Medulla oblongata (tissue), 1 donor: Measurements from ENCODE around the gene XAB2.

ENCODE experiments used
- DNase-seq: peaks from one replicate; pipeline ENCODE4 v3.0.0-alpha.2; 2015; ENCODE audit errors: extremely low spot score

Gene XAB2

DNA sequence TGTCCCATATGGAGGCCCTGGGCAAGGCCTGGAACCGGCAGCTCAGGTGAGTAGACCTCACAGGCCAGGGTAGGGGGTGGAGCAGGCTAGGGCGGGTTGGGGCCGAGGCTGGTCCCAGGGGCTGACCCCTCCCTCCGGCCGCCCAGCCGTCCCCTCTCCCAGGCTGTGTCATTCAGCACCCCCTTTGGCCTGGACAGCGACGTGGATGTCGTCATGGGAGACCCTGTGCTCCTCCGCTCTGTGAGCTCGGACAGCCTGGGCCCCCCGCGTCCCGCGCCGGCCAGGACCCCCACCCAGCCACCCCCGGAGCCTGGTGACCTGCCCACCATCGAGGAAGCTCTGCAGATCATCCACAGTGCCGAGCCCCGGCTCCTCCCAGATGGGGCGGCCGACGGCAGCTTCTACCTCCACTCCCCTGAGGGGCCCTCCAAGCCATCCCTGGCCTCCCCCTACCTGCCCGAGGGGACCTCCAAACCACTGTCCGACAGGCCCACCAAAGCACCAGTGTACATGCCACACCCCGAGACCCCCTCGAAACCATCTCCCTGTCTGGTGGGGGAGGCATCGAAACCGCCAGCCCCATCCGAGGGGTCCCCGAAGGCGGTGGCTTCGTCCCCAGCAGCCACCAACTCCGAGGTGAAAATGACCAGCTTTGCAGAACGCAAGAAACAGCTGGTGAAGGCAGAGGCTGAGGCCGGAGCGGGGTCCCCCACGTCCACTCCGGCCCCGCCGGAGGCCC, 17.6 kb downstream of the XAB2 start:
- DNase-seq, result no peak

DNA sequence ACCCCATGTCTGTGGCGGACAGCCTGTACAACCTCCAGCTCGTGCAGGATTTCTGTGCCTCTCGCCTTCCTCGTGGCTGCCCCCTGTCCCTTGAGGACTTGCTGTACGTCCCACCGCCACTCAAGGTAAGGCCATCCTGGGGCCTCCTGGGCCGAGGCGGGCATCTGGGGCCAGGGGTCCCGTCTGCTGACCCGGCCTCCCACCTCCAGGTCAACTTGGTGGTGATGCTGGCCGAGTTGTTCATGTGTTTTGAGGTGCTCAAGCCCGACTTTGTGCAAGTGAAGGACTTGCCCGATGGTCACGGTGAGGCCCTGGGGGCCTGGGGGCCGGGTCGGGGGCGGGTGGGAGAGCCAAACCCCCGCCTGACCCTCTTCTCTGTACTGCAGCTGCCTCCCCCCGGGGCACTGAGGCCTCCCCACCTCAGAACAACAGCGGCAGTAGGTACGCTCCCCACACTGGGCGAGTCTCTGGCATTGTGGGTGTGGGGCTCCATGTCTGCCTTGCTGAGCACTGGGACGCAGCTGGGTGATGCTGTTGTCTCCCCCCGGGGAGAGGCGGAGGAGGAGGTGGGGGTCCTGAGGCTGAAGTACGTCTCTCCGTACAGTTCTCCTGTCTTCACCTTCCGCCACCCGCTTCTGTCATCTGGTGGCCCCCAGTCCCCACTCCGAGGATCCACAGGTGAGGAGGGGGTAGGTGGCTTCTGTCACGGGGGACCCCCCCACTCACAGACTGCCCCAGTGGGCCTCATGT, 18.7 kb downstream of the XAB2 start:
- no peak for DNase-seq

DNA sequence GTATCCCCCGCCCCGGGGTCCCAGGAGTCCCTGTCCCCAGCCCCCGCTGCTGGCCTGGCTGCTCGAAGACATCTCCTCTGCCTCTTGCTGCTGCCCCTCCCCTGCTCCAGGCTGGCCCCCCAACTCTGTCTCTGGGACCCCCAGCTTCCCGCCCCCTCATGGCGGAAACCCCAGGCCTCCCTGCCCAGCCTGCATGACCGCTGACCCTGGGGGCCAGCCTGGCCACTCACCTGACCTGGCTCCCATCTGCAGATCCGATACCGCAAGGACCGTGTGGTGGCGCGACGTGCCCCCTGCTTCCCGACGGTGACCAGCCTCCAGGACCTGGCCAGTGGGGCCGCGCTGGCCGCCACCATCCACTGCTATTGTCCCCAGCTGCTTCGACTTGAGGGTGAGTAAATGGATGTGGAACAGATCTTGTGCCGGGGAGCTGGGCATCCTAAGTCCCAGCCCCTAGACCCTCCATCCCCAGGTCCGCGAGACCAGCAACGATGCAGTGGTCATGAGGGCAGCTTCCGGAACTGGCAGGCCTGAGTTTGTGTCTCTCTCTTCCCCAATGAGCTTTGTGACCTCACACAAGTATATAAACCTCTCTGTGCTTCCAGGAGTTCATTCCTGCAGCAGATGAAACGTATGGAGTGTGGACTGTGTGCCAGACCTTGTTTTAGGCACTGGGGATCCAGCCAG, 21.3 kb downstream of the XAB2 start:
- no peak for DNase-seq

DNA sequence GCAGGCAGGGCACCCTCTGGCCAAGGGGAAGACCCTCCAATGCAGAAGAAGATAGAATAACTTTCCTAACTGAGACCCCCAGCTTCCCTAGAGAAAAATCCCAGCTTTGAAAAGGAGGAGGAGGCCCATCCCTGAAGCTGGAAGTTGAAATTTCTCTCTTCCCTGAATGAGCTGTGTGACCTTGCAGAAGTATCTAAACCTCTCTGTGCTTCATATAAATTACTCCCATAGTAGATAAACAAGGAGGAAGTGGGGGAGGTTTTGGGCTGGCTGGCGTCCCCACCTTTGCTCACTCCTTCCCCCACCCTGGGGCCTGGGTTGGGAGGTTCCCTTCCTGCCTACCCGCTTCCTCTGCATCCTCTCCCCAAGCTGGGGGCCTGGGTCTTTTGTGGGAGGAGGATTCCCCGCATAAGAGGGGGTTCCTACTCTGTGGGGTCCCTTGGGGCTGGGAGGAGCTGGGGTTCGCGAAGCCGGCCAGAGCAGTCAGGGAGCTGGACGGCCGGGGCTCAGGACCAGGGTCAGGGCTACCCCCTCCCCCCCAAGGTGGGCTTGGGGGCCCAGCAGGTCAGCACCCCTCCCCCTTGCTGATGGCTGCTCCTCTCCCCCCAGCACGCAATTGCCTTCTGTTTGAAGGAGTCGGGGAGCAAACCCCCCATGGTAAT, 22.0 kb downstream of the XAB2 start:
- no peak for DNase-seq

DNA sequence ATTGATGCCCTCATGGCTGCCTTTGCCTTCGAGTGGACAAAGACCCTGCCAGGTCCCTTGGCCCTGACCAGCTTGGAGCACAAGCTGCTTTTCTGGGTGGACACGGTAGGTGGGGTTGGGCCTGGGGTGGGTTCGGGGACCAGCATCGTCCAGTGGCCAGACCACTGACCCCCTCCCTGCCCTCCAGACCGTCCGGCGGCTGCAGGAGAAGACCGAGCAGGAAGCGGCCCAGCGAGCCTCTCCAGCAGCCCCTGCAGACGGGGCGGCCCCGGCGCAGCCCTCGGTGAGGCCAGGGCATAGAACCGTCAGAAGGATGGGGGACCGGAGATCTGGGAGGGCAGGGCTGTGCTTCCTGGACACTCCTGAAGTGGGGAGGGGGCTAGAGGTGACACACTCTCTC, 23.1 kb downstream of the XAB2 start:
- no peak for DNase-seq

DNA sequence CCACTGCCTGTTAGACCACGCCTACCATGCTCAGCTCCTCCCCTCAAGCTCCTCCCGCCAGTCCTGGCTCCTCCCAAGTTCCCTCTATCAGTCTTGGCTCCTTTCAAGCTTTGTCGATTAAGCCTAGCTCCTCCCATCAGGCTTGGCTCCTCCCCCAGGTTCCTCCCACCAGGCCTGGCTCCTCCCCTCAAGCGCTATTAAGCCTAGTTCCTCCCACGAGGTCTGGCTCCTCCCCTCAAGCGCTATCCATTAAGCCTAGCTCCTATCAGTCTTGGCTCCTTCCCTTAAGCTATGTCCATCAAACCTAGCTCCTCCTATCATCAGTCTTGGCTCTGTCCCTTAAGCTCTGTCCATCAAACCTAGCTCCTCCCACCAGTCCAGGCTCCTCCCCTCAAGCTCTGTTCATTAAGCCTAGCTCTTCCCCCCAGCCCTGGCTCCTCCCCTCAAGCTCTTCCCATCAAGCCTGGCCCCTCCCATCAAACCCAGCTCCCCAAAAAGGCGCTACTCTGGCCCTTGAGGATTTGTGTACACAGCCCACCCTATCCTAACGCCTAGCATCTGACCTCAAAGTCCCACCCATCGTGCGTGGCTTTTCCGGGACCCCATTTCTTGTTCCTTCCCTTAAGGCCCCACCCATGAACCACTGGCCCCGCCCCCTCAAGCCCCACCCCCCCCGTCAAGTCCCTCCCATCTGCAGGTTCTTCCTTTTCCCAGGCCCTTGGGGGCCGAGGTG, 23.7 kb downstream of the XAB2 start:
- DNase-seq, result no peak

DNA sequence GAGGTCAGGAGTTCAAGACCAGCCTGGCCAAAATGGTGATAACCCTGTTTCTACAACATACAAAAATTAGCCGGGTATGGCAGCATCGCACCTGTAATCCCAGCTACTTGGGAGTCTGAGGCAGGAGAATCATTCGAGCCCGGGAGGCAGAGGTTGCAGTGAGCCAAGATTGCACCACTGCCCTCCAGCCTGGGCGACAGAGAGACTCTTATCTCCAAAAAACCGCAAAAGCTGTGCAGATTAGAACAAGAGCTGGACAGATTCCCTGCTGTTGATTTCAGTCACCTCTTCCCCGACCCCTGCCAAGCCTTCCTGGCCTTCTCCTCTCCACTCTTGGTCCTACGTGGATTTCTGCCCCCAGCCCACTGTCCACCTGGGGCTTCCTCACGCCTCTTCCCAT, 25.4 kb downstream of the XAB2 start:
- no peak for DNase-seq

DNA sequence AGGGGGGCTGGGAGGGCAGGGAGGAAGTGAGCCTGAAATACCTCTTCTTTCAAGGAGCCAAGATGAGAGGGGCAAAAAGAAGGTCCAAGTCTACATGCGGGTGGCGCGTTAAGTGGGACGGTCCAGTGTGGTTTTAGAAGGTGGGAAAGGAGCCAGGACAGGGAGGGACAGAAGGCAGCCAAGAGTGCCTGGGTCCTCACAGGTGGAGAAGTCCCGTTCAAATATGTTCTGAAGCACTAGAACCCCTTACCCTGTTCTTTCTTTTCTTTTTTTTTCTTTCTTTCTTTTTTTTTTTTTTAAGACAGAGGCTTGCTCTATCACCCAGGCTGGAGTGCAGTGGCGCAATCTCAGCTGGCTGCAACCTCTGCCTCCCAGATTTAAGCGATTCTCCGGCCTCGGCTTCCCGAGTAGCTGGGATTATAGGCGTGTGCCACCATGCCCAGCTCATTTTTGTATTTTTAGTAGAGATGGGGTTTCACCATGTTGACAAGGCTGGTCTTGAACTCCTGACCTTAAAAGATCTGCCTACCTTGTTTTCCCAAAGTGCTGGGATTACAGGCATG, 26.3 kb downstream of the XAB2 start:
- DNase-seq, result no peak

DNA sequence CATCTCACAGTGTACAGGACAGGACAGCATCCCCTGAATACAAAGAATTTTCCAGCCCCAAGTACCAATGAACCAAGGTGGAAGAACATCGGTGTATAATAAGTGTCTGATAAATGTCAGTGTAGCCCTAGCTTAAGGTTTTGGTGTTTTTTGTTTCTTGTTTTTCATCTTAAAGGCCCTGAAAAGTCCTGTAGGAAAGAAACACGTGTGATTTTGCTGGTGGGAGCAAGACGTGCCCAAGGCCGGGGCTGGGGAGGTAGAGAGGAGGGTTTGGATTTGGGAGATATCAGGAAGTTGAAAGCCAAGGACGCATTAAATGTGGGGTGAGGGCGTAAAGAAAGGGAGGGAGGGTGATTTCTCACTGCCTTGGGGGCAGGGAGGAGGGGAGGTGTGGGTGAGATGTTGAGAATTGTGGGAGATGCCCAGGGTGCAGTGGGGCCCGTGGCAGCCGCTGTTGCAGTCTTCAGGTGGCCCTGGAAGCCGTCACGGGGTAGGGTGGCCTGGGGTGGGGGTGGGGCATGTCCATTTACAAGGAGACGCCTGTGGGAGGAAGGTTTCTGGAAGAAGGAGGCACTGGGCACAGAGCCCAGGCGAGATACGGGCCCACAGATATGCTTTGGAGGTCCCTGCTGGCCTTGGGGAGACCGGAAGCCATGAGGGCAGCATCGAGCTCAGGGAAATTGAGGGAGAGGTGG, 27.0 kb downstream of the XAB2 start:
- no peak for DNase-seq

DNA sequence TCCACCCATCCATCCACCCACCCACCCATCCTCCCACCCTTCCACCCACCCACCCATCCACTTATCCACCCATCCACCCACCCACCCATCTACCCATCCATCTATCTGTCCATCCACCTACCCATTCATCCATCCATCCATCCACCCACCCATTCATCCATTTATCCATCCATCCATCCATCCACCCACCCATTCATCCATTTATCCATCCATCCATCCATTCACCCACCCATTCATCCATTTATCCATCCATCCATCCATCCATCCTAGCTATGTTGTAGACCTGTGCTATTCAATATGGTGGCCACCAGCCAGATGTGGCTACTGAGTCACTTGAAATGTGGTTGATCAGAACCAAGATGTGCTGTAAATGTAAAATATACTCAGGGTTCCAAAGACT, 28.6 kb downstream of the XAB2 start:
- no peak for DNase-seq

DNA sequence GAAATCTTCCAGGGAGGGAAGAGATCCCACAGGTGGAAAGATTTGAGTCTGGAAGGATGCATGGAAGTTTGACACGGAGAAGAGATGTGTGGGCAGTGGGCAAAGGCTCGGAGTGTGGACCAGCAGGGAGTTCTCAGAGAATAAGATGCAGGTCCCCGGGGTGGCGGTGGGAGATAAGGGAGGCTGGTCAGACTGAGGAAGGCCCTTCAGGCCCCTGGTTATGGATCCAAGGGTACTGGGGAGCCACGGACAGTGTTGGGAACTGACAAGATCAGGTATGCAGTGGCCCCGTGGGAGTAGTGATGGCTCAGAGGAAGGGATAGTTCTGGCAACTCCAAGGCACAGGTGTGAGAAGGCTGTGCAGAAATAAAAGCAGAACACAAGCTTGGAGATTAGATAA, 31.2 kb downstream of the XAB2 start:
- no peak for DNase-seq

DNA sequence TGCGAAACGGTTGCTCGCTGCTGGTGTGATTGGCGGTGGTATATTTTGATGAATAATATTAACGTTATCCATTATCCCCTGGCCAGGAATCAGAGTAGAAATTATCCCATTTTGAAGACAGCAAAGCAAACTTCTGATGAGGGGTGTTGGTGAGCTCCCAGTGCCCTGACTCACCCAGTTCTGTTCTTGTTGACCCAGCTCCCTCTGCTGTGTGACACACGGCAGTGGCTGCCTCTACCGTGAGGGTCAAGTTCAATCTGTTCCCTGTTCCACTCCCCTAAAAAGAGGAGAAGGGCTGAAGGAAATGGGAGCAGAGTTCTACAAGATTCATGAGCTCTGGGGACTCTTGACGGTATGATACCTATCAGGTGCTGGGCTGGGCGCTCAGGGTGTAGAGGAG, 31.7 kb downstream of the XAB2 start:
- no peak for DNase-seq

DNA sequence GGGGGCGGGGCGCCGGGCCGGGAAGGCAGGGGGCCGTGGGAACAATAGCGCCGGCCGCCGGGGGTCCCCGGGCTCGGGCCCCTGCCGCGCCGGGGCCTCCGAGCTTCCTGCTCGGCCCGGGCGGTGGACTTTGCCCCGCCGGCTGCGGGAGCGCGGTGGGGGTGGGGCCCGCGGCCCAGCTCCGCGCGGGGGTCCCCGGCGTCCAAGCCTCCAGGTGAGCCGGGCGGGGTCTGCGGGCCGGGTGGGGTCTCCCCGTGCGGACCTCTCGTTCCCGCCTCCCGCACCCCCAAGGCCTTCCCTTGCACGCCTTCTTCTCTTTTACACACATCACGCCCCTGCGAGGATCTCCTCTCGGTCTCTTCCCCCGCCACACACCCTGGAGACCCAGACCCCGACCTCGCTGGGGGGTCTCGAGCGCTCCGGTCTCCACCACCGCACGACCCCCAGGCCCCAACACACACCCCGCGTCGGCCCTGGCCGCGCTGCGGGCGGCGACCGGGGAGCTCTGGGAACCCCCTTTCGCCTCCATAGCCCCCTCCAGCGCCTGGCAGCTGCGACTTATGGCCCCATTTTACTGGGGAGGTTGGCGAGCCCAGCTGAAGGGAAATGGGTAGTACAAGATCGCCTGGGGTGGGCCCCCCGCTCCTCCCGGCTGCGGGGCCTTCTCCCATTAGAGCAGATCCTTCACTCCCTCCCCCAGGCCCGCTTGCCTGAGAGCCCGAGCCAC, 33.0 kb downstream of the XAB2 start:
- no peak for DNase-seq

DNA sequence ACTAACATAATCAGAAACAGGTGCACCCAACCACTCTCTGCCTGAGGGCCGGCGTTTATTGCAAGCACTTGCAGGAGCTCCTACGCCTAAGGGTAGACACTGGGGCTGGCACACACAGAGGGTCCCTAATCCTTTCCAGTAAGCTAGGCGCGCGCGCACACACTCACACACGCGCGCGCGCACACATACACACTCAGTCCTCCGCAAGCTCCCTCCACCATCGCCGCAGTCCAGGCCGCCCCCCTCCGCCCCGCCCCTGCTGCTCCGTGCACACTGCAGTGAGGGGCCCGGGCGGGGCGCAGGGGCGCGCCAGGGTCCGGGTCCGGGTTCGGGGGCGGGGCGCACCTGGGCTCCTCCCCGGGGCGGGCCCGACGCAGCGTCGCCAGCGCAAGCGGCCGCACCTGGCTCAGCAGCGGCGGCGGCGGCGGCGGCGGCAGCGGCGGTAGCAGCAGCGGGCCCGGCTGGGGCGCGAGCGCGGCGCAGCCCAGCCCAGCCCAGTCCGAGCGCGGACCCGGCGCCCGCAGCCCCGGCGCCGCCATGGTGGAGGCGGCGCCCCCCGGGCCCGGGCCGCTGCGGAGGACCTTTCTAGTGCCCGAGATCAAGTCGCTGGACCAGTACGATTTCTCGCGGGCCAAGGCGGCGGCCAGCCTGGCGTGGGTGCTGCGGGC, 33.7 kb downstream of the XAB2 start, which contains the start of gene CAMSAP3:
TSS of gene CAMSAP3 (plus strand) at position 398 of the 668 bp plus-strand sequence. CDS start at position 538, 140 bp downstream.
- no peak for DNase-seq

DNA sequence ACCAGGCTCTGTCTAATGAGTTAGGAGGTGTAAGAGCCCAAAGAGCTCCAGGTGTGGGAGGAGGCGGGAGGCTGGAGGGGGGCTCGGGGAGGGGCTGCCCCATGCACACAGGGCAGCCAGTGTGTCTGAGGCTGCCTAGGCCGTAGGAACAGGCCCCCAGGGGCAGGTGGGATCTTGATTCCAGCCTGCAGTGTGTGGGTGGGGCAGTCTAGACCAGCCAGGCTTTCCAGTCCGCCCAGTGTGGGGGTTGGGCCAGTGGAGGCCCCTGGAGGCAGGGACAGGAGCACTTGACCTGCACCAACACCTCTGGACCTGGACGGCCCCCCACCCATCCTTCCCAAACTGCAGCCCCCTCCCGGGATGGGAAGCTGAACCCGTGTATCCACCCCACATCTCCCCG, 39.1 kb downstream of the XAB2 start:
- DNase-seq, result no peak

DNA sequence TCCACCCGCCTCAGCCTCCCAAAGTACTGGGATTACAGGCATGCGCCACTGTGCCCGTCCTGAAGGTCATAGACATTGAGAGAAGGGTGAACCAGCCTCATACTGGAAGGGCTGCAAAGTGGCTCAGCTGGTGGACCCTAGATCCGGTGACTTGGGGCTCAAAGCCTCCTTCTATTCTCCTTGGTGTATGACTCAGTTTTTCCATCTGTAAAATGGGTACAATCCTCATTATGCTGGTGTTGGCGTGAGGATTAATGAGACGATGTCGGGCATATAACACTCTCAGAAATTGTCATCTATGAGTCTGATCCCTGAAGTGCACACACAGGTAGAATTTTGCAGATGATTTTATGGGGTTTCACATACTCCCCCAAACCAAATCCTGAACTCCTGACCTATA, 39.5 kb downstream of the XAB2 start:
- DNase-seq, result no peak

DNA sequence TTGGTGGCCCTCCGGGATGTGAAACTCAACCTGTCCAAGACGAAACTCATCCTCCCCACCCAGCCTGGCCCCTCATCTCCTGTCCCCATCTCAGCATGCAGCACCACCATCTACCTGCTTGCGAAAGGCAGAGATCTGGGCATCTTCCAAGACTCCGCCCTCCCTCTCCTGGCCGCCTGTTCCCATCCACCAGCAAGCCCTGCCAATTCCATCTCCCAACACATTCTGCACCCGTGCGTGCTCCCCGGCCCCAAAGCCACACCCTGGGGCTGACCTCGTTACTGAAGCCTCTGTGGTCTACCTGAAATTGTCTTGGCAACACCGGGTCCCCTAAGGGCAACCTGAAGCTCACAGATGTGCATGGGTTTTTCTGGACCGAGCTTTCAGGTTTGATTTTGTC, 46.9 kb downstream of the XAB2 start:
- DNase-seq, result no peak

DNA sequence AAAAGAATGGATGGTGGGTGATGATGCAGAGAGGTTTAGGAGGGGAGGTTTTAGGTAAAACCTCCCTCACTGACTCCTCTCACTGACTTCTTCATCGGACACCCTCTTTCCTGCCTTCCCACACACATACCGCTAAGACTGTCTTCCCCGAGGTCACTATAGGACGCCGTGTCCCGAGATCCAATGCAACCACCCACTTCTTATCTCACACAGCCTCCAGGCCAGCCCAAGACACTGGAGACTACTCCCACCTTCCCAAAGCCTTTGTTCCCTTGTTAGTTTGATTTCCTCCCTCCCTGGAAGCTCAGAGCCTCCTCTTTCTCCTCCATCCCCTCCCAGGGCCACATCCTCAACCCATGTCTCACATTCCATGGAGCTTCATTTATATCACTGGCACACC, 50.2 kb downstream of the XAB2 start:
- no peak for DNase-seq

DNA sequence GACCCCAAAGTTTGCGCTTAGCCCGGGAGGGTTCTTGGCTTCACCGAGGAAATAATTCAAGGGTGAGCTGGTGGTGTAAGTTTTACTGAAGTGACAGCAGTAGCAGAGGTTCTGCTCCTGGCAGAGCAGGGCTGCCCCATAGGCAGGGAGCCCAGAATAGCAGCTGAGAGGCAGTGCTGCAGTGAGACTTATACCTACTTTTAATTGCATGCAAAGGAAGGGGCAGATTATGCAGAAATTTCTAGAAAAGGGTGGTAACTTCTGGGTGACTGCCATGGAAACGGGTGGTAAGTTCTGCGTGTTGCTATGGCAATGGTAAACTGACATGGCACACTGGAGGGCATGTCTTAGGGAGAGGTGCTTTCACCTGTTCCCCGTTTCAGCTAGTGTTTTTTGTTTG, 51.2 kb downstream of the XAB2 start:
- DNase-seq, result no peak
